Regular cardiac myocyte (primary cell): ENCODE results near the gene CKB. TPM values are rescaled to one million over a fixed set of nuclear protein-coding genes. Genes with fewer than 3 reads are reported as not detected.

ENCODE experiments used
- total RNA-seq: library from RNA; depleted of rRNA; stranded (reverse); fragments of >200 nt; gene quantifications from 2 replicates; pipeline ENCODE4 v1.2.3, GENCODE V29; 2014

CKB gene
- 14.4 and 24.3 TPM in 2 replicates for total RNA-seq

DNA sequence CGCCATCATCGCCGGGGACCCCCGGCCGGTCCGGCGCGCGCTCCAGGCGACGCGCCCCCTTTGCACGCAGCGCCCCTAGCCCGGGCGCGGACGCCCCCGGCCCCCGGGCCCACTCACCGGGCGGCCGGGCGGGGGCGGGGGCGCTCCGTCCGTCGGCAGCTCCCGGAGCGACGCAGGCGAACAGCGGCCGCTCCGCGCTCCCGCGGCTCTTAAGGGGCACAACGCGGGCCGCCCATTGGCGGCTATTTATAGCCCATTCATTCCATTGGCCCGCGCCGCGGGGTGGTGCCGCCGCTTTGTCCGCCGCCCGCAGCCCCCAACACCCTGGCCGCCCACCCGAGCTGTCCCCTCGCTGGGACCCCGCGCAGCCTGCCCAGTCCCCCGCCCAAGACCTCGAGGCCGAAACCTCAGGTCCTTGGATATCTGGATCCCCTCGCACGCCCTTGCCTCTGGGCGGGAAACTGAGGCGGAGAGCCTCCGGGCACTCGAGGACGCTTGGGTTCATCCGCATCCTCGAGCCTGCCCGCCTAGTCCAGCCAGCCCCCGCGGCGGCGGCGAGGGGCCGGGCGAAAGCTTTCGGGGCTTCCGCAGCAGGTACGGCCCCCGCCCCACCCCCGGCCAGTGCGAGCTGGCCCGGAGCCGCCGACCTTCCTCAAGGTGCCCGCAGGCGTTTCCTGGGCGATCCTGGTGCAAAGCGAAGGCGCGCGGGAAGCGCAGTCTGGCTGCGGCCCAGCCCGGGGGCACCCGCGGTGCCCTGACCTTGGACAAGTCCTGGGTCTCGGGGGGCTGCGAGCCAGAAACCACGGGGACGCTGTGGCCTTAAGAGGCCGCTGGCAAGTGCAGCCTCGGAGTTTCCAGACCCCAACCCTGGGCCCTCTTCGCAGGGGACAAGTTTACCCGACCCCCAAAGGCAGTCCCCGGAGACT is at the start of gene CKB:
TSS of gene CKB (minus strand) at position 182 of the 926 bp plus-strand sequence. CDS start 337 bp downstream, outside the sequence.

GRCh38 chr14:103562429-103563225 is 40.0 kb upstream of the CKB start, which contains the start of the genes BAG5 and COA8:
Gene BAG5 (minus strand): TSS chr14:103562657. CDS start chr14:103561164, 1,493 bp downstream.
Gene COA8 (plus strand): TSS chr14:103562960. CDS start chr14:103563002, 42 bp downstream.

DNA sequence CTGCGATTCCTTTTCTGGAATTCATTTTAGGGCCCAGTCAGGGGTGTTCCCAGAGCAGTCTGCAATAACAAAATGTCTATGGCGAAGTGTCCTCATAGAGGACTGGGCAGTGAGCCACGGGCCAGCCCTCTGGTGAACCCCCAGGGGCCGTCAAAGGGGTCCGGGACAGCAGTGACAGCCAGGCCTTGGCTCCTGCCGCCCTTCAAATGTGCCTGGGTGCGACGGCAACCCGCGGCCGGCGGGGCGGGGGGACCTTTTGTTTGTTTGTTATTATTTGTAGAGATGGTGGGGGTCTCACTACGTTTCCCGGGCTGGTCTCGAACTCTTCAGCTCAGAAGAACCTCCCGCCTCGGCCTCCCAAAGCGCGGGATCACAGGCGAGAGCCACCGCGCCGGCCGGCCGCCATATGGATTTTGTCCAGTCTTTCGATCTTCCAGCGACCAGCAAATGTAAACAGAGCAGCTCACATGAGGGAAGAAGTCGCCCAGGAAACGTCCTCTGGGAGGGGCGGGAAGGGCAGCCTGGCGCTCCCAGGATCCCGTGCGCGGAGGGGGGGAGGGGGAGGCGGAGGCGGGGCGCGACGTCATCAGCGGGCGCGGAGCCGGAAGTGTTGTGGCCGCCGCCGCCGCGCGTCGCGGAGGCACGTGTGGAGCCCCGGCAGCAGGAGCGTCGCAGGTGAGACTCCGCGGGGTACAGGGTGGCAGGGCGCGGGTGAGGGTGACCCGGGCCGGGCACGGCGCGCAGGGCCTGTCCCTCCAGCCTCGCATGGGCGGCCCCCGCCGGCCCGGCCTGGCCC is 6.2 kb upstream of the CKB start, which contains the start of gene TRMT61A:
TSS of gene TRMT61A (plus strand) at position 610 of the 796 bp plus-strand sequence. CDS start 783 bp downstream, outside the sequence.

Other genes with a start within 250 kb of the CKB start
- 142 and 186 TPM in 2 replicates for gene EIF5, start 188.6 kb downstream of the CKB start, total RNA-seq
- gene MARK3, start 137.4 kb downstream of the CKB start, total RNA-seq: 69.2 and 69.9 TPM in 2 replicates
- 6.5 and 11.1 TPM in 2 replicates for gene TRMT61A, start 6.4 kb upstream of the CKB start, total RNA-seq
- 29.3 and 43.3 TPM in 2 replicates for gene BAG5, start 39.8 kb upstream of the CKB start, total RNA-seq
- gene COA8, start 40.1 kb upstream of the CKB start, total RNA-seq: 22.8 and 28.0 TPM in 2 replicates
- gene KLC1, start 106.4 kb upstream of the CKB start, total RNA-seq: 230 and 231 TPM in 2 replicates
- gene XRCC3, start 192.6 kb upstream of the CKB start, total RNA-seq: 2.8 and 23.4 TPM in 2 replicates
- 47.1 and 55.0 TPM in 2 replicates for gene ZFYVE21, start 193.0 kb upstream of the CKB start, total RNA-seq